GM12801 (cell line): ENCODE results near the gene CASK.

Source experiments
- CTCF ChIP-seq: IDR thresholded peaks from one replicate; pipeline ENCODE4 v1.5.1; 2011; ENCODE audit warnings: control low read depth; ENCODE audit not compliant: insufficient read length; ENCODE audit errors: extremely low read depth

The CASK gene

DNA sequence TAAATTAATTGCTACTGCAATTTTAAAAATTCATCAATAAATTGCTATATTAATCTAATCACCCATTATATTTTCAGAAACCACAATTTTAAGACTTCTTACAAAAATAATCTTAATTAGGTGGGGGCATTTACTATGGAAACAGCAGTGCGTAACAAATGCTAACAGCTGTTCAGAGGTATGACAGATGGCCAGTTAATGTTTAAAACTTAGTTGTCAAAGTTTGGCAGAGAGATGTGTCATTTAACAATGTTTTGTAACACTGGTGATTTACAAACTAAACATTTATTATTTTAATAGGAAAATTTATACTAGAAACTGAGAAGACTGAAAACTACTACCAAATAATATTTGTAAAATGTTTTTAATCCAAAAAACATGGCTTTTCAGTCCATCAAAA, 319.8 kb downstream of the CASK start:
- no peak for TF ChIP-seq CTCF

- no peak for TF ChIP-seq CTCF
These were observed 320.5 kb downstream of the CASK start for GRCh38 chrX:41602816-41603345.

GRCh38 chrX:41600291-41600690, 323.1 kb downstream of the CASK start:
- no peak for TF ChIP-seq CTCF

DNA sequence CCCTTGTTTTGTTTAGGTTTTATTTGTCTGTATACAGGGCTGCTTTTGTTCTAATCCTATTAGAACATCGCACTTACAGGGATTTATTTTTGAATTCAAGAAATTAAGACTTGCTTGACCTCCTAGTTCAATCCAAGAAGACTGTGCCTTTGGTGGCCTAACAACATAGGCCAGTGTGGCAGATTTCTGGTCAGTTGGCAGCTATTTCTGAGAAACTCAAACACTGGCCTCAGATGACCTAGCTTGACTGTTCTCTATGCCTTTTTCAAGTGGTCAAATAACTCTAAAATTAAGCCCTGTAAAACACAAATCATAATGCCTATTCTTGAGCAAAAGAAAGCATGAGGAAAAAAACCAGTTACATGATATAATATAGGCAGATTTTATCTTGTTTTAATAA, 323.8 kb downstream of the CASK start:
- no peak for TF ChIP-seq CTCF

DNA sequence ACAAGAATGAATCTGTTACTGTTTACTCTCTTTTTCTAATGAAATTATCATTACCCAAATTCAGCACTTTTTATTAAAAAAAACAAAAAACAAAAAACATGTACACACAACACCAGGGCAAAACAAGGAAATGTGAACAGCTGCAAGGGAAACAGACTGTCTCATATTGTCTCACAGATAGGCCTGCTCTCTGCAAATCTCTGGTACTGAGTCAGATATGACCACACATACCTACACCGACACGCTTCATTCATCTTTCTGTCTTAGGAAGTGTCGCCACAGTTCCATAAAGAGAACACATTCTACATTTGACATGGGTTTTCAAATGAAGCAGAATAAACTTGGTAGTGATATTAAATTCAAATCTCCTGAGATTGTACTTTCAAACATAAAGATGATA, 326.8 kb downstream of the CASK start:
- no peak for TF ChIP-seq CTCF

GRCh38 chrX:41594634-41595033, 328.7 kb downstream of the CASK start:
- no peak for TF ChIP-seq CTCF

- no peak for TF ChIP-seq CTCF
These were observed 331.4 kb downstream of the CASK start for GRCh38 chrX:41591906-41592305.

DNA sequence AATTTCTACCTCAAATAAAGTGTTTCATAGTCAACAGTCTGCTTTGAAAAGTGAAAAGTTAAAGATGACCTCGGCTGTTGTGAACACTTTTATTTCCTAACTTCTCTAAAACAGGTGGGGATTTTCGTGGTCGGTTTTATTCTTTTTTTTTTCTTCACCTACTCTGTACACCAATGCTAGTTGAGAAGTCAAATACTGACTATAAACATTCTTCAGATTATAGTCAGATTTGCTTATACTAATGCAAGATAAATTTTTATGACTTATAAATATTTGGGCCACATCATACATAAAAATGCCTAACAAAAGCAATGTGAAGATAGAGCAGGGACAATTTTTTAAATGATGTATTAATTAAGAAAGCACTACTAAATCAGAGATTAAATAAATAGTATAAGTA, 332.7 kb downstream of the CASK start:
- no peak for TF ChIP-seq CTCF
